Measurements from ENCODE around the gene CLCNKA. TPM values are rescaled to one million over a fixed set of nuclear protein-coding genes. Genes with fewer than 3 reads are reported as not detected.
"Not testable (repeated sequence)": the region's sequence is repeated elsewhere in the genome, so short reads cannot be mapped to it uniquely, and the experiment has no call there.

Gene CLCNKA
- not detected for total RNA-seq
- 0 reads per million in 2 donors for total RNA-seq

DNA sequence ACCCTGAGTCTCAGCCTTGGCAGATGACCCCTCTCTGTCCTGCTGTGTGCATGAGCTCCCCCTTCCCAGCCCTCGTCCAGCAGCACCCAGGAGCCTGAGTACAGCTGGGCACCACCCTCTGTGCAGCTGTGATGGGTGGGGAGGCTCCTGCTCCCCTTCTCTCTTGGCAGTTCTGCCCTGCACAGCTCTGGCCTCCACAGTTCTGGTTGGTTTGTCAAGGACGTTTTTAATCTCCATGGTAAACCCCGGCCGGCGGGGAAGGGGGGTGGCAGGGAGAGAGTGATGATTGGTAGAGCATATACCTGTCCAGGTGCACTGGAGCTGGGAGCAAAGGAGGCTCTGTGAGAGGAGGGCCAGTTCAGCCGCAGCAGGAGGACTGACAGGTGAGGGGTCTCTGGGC is at the start of gene CLCNKA:
Gene CLCNKA, plus strand, starts transcription at position 356 of the 400 bp plus-strand sequence. CDS start 584 bp downstream, outside the sequence.
- H3K4me3 Mint-ChIP-seq = peak within 1 kb of the TSS; percentile 36
- DNase-seq (no peak), ATAC-seq (no peak)
- H3K4me1 Mint-ChIP-seq = peaks cover 3% of the 10 kb centered on the region
- no peaks in the 10 kb centered on the region for H3K36me3 Mint-ChIP-seq (ENCODE audit: low read depth)
- H3K9me3 ChIP-seq (ENCODE audit: control insufficient read depth, low read length, poor library complexity, severe bottlenecking) = no peaks in the 10 kb centered on the region
- peaks cover 25% of the 10 kb centered on the region for H3K27me3 Mint-ChIP-seq
- H3K27ac Mint-ChIP-seq = no peak within 1 kb of the TSS

DNA sequence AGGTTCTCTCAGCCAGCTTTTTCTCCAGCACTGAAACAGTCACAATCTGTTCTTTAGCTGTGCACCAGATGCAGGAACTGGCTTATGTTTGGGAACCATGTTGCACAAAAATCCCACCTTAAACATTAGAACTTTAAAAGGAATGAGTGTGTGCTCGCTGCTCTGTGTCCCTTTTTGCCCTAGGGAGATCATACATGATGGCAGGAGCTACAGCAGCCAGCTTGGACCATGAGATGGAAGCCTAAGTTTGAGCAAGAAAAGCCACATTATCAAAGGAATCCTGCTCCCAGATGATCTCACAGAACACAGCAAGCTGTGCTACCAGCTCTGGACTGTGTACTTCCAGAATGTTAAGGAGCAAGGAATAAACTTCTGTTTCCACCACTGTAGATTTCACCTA is 49.4 kb upstream of the CLCNKA start:
- peaks cover 23% of the 10 kb centered on the region for H3K4me1 Mint-ChIP-seq
- H3K9me3 ChIP-seq (ENCODE audit: control insufficient read depth, low read length, poor library complexity, severe bottlenecking) = no peaks in the 10 kb centered on the region
- peaks cover 7% of the 10 kb centered on the region for H3K36me3 Mint-ChIP-seq (ENCODE audit: low read depth)
- no peak overlapping the region for H3K4me3 Mint-ChIP-seq
- DNase-seq = no peak
- H3K27ac Mint-ChIP-seq = no peak overlapping the region
- no peaks in the 10 kb centered on the region for H3K27me3 Mint-ChIP-seq
- ATAC-seq = no peak

DNA sequence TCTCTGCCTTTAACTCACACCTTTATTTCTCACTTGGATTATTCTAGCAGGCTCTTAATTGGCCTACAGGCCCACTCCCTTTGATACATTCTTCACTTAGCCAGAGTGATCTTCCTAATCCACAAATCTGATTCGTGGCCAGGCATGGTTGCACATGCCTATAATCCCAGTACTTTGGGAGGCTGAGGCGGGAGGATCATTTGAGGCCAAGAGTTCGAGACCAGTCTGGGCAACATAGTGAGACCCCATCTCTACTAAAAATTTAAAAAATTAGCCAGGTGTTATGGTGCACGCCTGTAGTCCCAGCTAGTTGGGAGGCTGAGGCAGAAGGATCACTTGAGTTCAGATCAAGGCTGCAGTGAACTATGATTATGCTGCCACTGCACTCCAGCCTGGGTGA is 48.1 kb upstream of the CLCNKA start:
- ATAC-seq (no peak), DNase-seq (no peak)
- H3K36me3 Mint-ChIP-seq (ENCODE audit: low read depth) = peaks cover 7% of the 10 kb centered on the region
- H3K9me3 ChIP-seq (ENCODE audit: control insufficient read depth, low read length, poor library complexity, severe bottlenecking) = no peaks in the 10 kb centered on the region
- H3K4me3 Mint-ChIP-seq = no peak overlapping the region
- no peaks in the 10 kb centered on the region for H3K27me3 Mint-ChIP-seq
- H3K4me1 Mint-ChIP-seq = peaks cover 14% of the 10 kb centered on the region
- H3K27ac Mint-ChIP-seq = no peak overlapping the region

DNA sequence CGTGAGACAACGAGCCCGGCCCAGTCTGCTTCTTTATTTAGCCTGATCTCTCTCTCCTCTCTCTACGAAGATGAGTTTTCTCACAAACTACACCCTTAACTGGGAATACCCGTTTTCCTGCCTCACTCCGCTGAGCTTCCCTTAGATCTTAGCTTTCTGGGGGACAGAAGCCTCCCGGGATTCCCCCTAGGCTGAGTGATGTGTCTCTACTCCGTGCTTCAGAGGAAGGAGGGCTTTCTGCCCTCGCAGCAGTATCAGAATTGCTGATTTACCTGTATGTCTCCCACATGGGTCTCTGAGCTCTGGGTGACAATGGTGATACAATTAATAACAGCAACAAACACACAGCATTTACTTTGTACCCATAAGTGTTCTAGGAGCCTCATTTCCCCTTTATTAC is 47.0 kb upstream of the CLCNKA start:
- H3K4me1 Mint-ChIP-seq = peaks cover 14% of the 10 kb centered on the region
- peak overlapping the region; percentile 95 for H3K4me3 Mint-ChIP-seq
- ATAC-seq (no peak), DNase-seq (no peak)
- H3K27ac Mint-ChIP-seq = peak overlapping the region; percentile 90
- peaks cover 7% of the 10 kb centered on the region for H3K36me3 Mint-ChIP-seq (ENCODE audit: low read depth)
- H3K9me3 ChIP-seq (ENCODE audit: control insufficient read depth, low read length, poor library complexity, severe bottlenecking) = no peaks in the 10 kb centered on the region
- no peaks in the 10 kb centered on the region for H3K27me3 Mint-ChIP-seq

DNA sequence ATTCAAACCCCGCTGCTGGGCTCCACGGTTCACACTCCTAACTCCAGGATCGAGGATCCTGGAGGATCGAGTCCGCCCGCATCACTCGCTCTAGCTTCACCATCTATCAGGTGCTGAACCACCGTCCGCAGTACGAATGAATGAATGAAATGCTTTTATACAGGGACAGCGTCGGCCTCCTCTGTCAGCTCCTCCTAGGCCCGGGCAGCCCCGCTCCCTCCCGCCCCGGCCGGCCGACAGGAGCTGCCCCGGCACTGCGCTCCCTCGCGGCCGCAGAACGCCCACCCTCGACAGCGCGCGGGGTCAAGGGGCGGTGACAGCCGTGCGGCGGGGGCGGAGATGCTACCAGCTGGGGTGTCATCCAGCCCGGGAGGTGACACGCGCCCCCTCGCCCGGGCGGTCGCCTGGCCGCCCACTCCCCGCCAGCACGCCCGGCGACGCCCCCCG is 46.5 kb upstream of the CLCNKA start:
- H3K27me3 Mint-ChIP-seq = no peaks in the 10 kb centered on the region
- DNase-seq (peak; percentile 41 to 67 (median 66)), ATAC-seq (peak; percentile 65)

DNA sequence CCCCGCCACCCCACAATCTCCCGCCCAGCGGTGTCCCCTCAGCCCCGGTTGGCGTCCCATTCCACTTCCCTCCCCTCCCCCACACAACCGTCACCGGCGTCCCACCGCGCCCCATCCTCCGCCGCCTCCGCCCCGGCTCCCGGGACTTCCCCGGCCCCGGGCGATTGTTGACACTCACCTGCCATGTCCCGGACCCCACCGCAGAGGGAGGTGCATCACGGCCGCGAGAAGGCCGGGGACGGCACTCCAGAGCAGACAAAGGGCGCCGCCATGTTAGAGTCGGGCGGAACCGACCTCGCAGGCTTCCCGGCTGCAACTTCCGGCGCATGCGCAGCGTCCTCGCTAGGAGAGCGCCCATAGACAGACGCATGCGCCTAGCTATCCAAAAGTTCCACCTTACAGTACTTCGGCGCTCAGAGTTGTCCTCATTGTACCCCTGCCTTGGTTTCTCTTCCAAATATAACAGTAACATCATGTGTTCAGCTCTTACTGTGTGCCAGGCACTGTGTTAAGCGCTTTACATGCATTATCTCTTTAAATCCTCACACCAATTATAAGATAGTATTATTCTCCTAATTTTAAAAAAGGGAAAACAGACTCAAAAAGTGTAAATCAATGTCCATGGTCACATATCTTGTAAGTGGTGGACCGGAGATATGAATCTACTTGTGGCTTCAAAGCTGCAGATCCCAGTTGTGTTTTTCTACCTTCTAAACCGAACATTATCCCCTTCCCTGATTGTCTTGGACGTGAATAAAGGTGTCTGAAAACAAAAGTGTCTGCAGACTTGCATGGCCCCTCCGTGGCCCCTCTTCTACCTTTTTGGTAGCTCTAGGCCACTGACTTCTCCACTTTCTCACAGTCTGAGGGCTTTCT is 45.8 kb upstream of the CLCNKA start, which contains the start of gene ZBTB17:
Gene ZBTB17, minus strand, starts transcription at position 297 of the 876 bp plus-strand sequence. CDS start 27,606 bp downstream, outside the sequence.
- no peaks in the 10 kb centered on the region for H3K27me3 Mint-ChIP-seq
- DNase-seq = peak; percentile 94
- ATAC-seq = peak; percentile 89
- peaks cover 7% of the 10 kb centered on the region for H3K36me3 Mint-ChIP-seq (ENCODE audit: low read depth)
- peak within 1 kb of the TSS; percentile 90 for H3K27ac Mint-ChIP-seq
- H3K4me3 Mint-ChIP-seq = peak within 1 kb of the TSS; percentile 95
- H3K9me3 ChIP-seq (ENCODE audit: control insufficient read depth, low read length, poor library complexity, severe bottlenecking) = no peaks in the 10 kb centered on the region
- peaks cover 14% of the 10 kb centered on the region for H3K4me1 Mint-ChIP-seq

More for the DNA sequence above, 46.5 kb upstream of the CLCNKA start:
- Mint-ChIP-seq H3K36me3 (ENCODE audit: low read depth) (peaks cover 7% of the 10 kb centered on the region), H3K27ac (peak overlapping the region; percentile 90), H3K4me3 (peak overlapping the region; percentile 95), H3K4me1 (peaks cover 14% of the 10 kb centered on the region)
- H3K9me3 ChIP-seq (ENCODE audit: control insufficient read depth, low read length, poor library complexity, severe bottlenecking) = no peaks in the 10 kb centered on the region

DNA sequence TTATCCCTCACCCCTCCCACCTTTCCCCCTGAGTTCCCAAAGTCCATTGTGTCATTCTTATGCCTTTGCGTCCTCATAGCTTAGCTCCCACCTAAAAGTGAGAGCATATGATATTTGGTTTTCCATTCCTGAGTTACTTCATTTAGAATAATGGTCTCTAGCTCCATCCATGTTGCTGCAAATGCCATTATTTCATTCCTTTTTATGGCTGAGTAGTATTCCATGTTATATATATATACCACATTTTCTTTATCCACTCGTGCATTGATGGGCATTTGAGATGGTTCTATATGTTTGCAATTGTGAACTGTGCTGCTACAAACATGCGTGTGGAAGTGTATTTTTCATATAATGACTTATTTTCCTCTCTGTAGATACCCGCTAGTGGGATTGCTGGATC is 43.9 kb upstream of the CLCNKA start:
- ATAC-seq; DNase-seq; H3K4me3 Mint-ChIP-seq; H3K27me3 Mint-ChIP-seq; H3K36me3 Mint-ChIP-seq (ENCODE audit: low read depth); H3K9me3 ChIP-seq (ENCODE audit: control insufficient read depth, low read length, poor library complexity, severe bottlenecking): not testable (repeated sequence)
- H3K27ac Mint-ChIP-seq = peak overlapping the region; percentile 90
- H3K4me1 Mint-ChIP-seq = peaks cover 11% of the 10 kb centered on the region

DNA sequence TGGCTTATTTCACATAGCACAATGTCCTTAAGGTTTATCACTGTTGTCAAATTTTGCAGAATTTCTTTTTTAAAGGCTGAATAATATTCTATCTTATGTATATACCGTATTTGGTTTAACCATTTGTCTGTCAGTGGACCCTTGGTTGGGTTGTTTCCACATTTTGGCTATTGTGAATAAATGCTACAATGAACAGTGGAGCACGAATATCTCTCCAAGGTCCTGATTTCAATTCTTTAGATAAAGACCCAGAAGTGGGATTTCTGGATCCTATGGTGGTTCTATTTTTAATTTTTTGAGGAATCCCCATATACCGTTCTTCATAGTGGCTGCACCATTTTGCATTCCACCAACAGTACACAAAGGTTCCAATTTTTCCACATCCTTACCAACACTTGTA is 40.2 kb upstream of the CLCNKA start:
- Mint-ChIP-seq H3K4me3 (no peak overlapping the region), H3K4me1 (no peaks in the 10 kb centered on the region), H3K36me3 (ENCODE audit: low read depth) (no peaks in the 10 kb centered on the region), H3K27ac (no peak overlapping the region), H3K27me3 (peaks cover 14% of the 10 kb centered on the region)
- ATAC-seq (no peak), DNase-seq (no peak)
- no peaks in the 10 kb centered on the region for H3K9me3 ChIP-seq (ENCODE audit: control insufficient read depth, low read length, poor library complexity, severe bottlenecking)

DNA sequence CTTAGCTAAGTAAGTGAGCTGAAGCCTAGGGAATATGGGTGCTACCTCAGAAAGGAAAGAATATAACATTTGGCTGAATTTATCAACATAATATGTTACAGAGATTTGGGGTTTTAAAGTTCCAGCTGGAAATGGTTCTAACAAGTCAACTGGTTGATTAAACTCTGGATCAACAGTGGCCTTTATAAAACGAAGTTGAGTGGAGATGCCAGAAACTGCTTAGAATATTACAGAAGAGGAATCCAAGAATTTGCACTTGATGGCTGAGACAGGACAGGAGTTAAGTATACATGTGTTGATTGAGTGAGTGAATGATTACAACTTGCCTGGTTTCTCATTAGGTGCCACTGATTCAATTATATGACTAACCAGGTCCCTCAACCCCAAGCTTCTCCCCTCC is 38.6 kb upstream of the CLCNKA start:
- Mint-ChIP-seq H3K36me3 (ENCODE audit: low read depth) (no peaks in the 10 kb centered on the region), H3K4me3 (no peak overlapping the region), H3K27me3 (peaks cover 14% of the 10 kb centered on the region), H3K4me1 (no peaks in the 10 kb centered on the region), H3K27ac (no peak overlapping the region)
- no peak for DNase-seq
- ATAC-seq = no peak
- H3K9me3 ChIP-seq (ENCODE audit: control insufficient read depth, low read length, poor library complexity, severe bottlenecking) = no peaks in the 10 kb centered on the region

DNA sequence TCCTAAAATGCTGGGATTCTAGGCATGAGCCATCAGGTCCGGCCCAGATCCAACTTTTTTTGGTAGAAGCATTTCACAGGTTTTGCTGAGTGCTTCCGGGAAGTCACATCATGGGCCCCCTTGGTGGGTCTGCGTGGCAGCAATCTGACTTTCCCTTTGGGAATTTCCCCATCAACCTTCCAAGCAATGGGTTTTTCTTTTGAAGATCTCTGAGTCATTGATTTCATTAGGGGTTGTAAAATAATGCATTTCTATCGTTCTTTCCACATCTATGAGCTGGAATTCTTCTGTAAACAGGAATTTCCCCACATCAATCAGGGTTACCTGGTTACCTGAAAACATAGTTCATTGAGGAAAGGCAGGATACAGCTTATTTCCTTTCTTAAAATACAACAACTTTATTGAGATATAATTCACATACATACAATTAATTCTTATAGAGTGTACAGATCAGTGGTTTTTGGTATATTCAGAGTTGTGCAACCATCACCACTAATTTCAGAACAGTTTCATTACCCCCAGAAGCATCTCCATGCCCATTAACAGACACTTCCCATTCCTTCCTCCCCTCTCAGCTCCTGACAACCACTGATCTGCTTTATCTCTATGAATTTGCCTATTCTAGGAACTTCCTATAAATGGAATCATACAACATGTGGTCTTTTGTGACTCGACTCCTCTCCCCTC is 36.1 kb upstream of the CLCNKA start:
- H3K9me3 ChIP-seq (ENCODE audit: control insufficient read depth, low read length, poor library complexity, severe bottlenecking) = no peaks in the 10 kb centered on the region
- H3K36me3 Mint-ChIP-seq (ENCODE audit: low read depth) = no peaks in the 10 kb centered on the region
- H3K4me1 Mint-ChIP-seq = no peaks in the 10 kb centered on the region
- ATAC-seq (no peak), DNase-seq (no peak)
- H3K27me3 Mint-ChIP-seq = peaks cover 14% of the 10 kb centered on the region
- H3K27ac Mint-ChIP-seq = no peak overlapping the region
- H3K4me3 Mint-ChIP-seq = no peak overlapping the region

DNA sequence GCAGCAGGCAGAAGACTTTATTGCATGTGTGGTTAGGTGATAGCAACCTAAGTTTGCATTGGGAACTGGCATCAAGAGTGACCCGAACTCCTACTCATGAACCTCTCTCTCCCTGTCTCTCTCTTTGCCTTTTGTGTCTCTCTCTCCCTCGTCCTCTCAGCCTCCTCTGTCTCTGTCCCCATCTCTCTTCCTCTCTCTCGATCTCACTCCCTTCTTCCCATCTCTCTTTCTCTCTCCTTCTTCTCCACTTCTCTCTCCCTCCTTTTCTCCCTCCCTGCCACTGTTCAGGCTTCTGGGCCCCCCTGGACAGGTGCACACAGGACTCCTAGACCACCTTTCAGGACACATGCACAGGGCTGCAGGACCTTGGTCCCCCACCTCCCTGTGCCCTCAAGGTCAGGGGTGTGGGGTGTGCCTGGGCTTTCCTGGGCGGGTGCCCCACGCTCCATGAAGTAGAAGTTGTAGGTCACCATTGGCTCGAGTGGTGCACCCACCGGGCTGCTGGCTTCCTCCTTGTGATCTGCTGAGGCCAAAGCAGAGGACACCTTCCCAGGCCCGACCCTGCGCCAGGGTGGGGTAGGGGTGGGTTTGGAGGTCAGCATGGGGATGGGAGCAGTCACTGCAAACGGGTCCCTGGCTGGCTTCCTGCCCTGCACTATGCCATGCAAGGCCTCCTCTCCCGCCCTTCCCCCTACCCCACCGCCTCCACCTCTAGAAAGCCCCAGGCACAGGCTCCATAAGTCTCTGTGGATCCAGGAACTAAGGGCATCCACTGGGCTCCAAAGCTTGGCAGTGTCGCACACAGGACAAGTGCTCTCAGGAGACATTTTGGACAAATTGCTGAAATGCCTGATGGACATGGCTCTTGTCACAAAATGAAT is 32.7 kb upstream of the CLCNKA start:
- no peaks in the 10 kb centered on the region for H3K36me3 Mint-ChIP-seq (ENCODE audit: low read depth)
- H3K4me3 Mint-ChIP-seq = no peak overlapping the region
- H3K9me3 ChIP-seq (ENCODE audit: control insufficient read depth, low read length, poor library complexity, severe bottlenecking) = no peaks in the 10 kb centered on the region
- no peaks in the 10 kb centered on the region for H3K27me3 Mint-ChIP-seq
- no peak for DNase-seq
- H3K4me1 Mint-ChIP-seq = no peaks in the 10 kb centered on the region
- ATAC-seq = no peak
- H3K27ac Mint-ChIP-seq = no peak overlapping the region

DNA sequence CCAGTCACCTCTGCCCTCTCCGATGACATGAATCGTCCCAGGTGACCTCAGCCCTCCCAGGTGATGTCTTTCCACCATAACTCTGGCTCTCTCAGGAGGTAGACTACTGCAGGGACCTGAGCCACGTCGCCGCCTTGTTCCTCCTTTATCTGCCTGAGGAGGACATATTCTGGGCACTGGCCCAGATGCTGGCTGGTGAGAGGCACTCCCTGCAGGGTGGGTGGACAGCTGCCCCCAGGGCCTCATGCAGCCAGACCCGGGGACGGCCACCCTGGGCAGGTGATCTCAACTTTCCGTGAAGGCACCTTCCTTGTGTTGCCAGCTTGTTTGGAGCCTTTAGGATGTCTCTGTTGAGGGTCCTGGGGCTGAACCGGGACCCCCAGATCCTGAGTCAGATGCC is 32.1 kb upstream of the CLCNKA start:
- ATAC-seq (no peak), DNase-seq (no peak)
- Mint-ChIP-seq H3K27ac (no peak overlapping the region), H3K4me1 (no peaks in the 10 kb centered on the region), H3K36me3 (ENCODE audit: low read depth) (no peaks in the 10 kb centered on the region), H3K4me3 (no peak overlapping the region), H3K27me3 (no peaks in the 10 kb centered on the region)
- H3K9me3 ChIP-seq (ENCODE audit: control insufficient read depth, low read length, poor library complexity, severe bottlenecking) = no peaks in the 10 kb centered on the region
